GM12873 (cell line): ENCODE data around the gene SEL1L2.
A peak's percentile ranks its signal among the peaks of the same experiment; 100 is the strongest.

Experiments used
- CTCF ChIP-seq: IDR thresholded peaks from 2 replicates; pipeline ENCODE4 v1.5.1; 2012; ENCODE audit warnings: low read depth, mild to moderate bottlenecking, moderate library complexity, low read length, control low read depth; ENCODE audit not compliant: insufficient read depth; ENCODE audit errors: missing control alignments

The SEL1L2 gene

GRCh38 chr20:13909067-13909466, 81.3 kb downstream of the SEL1L2 start:
- TF ChIP-seq CTCF: no peak

GRCh38 chr20:13904766-13905165, 85.6 kb downstream of the SEL1L2 start:
- no peak for TF ChIP-seq CTCF

GRCh38 chr20:13900496-13900895, 89.9 kb downstream of the SEL1L2 start:
- no peak for TF ChIP-seq CTCF

GRCh38 chr20:13898012-13898612, 92.3 kb downstream of the SEL1L2 start:
- peak; percentile 20 for TF ChIP-seq CTCF

GRCh38 chr20:13891575-13891974, 98.8 kb downstream of the SEL1L2 start:
- no peak for TF ChIP-seq CTCF

GRCh38 chr20:13884803-13885202, 105.6 kb downstream of the SEL1L2 start:
- TF ChIP-seq CTCF: no peak

GRCh38 chr20:13883425-13883824, 107.0 kb downstream of the SEL1L2 start:
- no peak for TF ChIP-seq CTCF
